HG03342 (cell line): ENCODE results near the gene DYRK3.

Experiments used
- ATAC-seq: cut with Tn5 transposase; IDR thresholded peaks from one replicate; pipeline ENCODE4 v1.9.1; 2021; ENCODE audit warnings: mild to moderate bottlenecking, moderate library complexity; ENCODE audit not compliant: unreplicated experiment

DYRK3 gene

DNA sequence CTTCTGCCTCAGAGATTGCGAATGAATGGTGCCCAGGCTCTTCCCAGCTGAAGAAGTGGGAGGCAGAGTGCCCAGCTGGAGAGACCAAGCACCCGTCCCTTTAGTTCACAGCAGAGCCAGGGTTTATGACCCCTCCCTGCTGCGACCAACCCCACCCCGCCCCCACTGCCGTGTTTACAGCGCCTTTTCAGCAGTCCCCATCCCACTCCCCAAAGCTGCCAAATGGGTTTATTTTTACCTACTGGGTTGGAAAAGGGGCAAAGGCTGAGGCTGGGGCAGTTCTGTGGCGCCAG, 23.6 kb downstream of the DYRK3 start:
- ATAC-seq: no peak

DNA sequence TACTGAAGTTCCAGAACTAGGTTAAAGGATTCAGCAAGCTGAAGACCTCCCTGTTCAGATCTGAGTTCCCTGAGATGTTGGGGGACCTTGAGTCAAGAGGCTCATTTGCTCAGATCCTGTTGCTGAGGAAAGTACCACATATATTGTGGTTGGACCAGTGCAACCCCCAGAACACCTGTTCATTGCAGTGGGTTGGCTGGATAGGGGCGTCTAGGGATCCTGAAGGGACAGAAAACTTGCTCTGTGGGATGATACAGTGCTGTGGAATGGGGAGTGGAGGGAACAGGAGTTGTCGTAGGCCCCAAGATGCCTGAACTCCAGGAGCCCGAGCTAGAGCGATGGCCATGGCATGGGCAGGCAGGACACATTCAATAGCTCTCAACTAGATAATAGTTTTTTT, 24.8 kb downstream of the DYRK3 start:
- no peak for ATAC-seq

DNA sequence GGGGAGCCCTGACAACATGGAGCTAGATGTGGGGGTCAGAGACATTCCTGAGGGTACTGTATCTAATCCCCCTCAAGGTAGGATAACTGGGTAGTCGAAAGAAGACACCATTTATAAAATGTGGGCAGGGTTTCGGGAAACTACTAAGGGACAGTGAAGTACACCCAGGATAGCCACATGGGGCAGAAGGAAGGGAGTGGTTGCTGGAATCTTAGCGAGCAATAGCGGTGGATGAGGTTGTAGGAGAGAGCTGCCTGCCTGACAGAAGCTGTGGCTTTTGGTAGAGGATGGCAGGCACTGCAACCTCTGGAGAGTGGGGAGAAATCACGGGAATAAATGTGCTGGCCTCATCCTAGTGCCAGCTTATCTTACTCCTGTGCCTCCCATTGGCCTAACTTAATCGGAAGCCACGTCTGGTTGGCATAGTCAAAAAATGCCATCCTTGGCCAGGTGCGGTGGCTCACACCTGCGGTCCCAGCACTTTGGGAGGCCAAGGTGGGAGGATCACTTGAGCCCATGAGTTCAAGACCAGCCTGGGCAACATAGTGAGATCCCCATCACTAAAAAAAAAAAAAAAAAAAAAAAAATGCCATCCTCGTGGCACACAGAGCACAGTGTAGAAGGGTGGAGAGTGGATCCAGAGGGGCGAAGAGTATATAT, 26.0 kb downstream of the DYRK3 start:
- ATAC-seq: no peak

DNA sequence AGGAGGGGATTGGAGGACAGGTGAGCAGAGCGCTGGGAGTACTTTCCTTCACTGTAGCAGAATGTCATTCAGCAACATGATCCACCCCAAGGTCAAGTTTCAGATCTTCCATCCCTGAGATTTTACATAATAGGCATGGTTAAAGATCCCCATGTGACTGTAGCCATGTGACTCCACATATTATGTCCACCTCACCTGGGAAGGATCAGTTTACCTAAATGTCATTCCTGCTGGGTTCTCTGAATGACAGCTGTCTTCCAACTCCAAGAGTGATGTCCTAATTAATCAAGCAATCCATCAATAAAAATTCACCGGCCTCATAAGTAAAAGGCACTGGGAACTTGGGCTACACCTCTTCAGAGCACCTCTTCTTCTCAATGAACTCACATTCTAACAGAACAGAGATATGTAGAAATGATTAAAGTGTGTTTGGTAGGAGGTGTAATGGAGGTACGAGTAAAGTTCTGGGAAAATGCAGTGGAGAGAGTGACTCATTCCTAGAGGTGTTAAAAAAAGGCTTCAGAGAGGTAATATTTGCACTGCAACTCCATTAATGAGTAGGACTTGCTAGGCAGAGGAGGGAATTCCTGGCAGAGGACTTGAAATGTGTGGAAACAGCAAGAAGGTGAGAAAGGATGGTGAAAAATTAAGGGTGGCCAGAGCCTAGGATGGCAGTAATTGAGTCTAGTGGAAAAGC, 27.2 kb downstream of the DYRK3 start:
- ATAC-seq: no peak

DNA sequence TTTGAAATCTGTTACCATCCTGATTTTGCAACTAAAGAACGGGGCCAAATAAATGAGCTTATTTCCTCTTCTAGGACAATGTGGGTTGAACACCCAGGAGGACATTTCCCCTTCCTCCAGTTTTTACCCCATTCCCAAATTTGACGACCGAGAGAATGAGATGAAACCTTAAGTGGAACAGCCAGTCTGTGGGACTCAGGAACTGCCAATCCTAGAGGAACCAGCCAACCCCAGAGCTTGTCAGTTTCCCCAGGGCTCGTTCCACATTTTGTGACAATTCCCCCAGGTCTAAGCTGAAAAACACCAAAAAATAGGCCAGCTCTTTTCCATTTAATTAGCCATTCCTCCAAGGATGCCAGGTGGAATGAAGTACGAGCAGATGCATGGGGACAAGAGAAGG, 28.0 kb downstream of the DYRK3 start:
- no peak for ATAC-seq

DNA sequence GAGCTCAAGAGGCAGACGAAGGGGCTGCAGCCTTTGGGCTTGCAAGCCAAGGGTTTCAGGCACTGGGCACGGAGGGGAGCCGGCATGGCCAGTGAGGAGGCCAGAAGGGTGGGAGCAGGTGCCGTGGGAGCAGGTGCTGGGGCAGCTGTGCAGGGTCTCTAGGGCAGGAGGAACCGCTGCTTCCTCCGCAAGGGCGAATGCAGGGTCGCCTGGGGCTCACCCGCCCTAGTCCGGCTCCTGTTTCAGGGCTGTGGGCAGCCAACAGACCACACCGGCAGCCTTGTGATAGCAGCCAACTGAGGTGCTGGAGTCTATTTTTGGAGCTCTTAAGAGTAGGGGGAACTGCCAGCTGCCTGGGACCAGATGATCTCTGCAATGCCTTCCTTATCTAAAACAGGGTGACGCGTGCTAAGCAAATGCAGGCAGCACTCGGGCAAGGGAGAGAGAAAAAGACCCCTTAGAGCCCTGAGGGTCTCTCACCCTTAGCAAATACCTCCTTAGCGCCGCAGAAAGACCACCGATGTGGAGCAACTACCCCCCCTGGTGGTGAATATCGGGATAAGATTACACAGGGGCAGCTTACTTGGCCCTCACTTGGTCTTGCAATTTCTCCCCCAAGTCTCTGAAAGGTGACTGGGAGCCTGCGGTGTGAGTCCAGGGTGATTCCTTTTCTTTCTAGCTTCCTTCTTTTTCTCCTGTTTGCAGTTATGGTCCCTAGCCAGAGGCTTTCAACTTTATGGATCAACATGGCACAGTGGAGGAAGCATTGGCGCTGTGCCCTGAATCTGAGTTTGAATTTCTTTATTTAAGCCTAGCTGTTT, 28.7 kb downstream of the DYRK3 start:
- no peak for ATAC-seq

DNA sequence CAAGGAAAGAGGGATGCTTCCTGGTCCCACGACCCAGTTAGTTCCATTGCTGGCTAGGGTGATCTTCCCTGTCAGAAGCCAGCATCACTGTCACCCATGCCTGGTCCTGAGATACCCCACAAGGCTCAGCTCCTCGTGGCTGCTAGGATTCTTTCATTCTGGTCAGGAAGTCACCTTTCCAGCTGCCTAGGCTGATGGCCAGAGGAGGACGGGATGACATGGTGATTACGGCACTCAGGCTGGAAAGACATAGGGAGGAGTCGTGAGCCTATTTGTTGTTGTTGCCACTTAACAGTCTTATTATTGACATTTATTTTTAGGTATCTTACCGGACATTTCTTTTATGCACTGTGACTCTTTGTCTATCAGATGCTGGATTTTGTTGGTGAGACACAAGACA, 29.4 kb downstream of the DYRK3 start:
- no peak for ATAC-seq

DNA sequence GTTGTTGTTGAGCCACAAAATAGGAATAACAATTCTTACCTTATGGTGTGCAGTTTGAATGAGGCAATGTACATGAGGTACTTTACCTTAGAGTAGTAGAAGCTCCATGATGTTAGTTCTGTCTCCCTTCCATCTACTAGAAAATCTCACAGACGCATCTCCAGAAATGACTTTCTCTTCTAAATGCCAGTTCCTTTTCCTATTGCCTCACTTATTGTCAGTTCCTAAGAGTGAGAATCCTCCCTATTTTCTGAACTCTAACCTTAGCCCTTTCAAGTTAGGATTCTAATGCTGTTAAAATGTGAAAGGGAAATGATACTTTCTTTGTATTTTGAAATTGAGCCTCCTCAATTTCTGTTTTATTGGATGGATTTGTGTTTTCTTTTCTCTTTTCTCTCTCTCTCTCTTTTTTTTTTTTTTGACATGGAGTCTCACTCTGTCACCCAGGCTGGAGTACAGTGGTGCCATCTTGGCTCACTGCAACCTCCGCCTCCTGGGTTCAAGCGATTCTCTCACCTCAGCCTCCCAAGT, 30.8 kb downstream of the DYRK3 start:
- no peak for ATAC-seq

DNA sequence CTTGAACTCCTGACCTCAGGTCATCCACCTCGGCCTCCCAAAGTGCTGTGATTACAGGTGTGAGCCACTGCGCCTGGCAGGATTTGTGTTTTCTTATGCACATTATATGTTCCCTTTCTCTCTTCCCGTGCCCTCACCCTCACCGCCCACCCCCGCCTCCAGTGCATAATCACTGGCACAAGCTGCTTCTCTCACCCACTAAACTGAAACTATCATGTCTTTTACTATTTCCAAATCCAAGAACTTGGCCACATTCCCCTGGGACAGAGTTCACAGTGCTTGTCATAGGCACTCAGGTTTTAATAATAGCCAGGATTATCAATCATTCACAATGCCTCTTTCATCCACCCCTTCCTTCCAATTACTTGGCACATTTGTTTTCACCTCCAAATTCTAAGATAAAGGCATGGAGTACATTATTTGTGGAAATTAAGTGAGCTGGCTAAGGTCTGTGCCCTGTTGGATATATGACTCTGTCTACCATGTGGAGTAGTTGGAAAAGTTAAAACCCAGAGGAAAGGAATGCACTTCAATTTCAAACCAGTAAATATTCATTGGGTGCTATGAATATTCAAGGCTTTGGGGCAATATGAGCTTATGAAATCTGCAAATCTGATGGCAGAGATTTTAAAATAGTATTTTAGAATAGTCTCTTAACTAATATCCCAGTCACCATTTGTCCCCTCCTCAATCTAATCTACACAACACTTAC, 31.8 kb downstream of the DYRK3 start:
- ATAC-seq: no peak

DNA sequence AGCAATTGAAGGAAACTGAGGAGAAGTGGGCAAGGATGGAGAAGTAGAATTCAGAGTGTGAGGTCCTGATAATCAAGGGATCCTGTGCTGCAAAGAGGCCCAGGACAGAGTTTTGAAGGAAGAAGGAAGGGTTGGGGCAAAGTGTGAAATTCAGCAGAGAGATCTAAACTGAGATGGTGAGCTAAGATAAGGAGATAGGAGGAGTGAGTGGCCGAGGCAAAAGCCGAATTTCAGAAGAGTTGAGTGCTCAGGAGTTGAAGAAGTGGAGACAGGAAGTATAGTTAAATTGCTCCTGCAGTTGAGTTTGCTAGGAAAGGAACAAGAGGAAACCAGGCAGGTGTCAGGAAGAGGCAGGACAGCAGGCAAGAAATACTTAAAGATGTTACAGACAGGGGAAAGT, 33.0 kb downstream of the DYRK3 start:
- no peak for ATAC-seq

DNA sequence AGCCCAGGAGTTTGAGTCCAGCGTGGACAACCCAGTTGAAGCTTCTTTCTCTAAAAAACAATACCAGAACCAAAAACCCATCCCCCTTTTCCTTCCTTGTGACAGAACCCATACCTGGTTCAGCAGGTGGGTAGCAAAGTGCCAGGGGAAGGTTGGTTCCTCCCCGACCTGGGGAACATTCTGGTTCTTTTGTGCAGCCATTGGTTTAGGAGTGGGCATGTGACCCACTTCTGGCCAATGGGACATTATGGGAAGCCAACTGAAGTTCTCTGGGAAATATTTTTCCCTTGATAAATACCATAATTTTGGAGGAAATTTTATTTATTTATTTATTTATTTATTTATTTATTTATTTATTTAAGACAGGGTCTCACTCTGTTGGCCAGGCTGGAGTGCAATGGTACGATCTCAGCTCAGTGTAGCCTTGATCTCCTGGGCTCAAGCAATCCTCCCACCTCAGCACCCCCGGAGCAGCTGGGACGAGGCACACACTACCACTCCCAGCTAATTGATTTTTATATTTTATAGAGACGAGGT, 33.6 kb downstream of the DYRK3 start:
- no peak for ATAC-seq

DNA sequence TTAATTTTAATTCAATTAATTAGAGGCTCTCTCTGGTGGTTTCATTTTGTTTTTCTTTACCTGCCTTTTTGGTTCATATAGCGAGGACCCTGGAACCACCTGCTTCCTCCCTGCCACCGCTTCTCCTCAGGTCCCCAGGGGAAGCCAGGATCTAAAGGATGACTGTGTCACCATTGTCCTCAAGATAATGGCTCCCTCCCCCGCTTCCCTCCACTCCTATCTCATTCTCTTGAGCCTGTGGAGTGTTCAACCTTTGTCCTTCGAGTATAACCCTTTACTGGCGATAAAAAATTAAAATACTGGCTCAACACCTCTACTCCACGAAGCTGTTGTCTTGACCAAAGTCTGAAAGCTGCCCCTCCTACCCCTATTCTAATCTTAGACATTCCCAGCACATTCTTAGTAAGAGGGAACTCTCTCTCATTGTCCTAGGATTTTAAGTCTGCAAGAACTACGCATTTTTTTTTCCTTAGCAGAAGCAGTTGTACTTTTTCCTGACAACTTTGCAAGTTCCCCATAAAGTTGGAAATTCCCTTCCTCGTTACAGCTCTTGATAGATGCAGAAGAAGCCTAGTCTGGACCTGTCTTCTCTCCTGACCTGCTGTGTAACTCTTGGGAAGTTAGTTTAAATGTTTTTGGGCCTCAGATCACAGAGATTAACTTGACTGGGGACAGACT, 36.8 kb downstream of the DYRK3 start:
- ATAC-seq: no peak

DNA sequence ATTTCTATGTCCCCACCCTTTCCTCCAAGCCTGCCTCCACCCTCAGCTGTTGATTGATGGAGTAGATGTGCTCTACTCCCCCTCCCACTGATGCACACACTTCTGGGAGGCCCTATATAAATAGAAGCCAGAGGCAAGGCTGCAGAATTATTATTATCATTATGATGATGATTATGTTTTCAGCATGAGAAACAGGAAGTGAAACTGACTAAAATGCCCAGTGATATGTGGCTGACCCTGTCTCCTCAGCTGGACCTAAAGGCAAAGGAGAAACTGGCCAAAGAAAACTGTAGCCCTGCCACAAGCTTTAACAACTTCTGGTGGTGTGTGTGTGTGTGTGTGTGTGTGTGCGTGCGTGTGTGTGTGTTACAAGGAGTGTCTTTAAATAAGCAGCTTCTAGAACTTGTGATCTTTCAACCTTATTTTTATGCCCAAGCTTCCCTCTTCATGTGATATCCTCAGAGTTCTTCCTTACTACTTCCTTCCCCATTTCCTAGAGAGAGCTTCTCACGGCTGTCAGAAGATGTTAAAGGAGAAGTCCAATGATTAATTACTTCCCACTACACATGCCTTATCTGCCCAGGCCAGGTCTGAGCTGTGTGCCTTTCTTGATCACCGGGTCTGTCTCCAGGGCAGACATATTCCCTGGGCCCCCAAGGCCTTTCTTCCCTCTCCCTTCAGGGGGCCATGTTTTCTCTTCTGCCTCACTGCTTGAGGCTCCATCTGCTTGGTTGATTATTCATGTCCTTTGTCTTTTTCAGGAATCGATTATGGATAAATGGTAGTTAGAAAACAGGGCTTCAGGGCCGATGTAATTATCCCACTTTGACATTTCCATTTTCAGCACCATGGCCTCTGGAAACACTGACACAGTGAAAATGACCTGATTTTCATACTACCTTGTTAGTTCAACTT, 37.8 kb downstream of the DYRK3 start:
- ATAC-seq: no peak

DNA sequence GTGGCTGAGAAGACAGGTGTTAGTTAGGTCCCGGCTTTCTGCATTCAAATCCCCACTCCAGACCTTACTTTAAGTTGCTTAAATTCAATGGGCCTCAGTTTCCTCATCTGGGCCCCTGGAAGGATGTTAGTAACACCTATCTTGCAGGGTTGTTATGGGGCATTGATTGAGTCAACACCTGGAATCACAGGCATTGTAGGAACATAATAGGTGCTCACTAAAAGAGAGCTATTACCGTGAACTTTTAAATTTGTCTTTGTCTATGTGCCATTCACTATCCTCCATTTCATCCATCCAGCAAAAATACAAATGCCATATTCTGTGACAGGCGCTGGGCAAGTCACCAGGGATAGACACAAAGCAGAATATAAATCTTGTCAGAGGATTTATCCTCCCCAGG, 38.9 kb downstream of the DYRK3 start:
- no peak for ATAC-seq

DNA sequence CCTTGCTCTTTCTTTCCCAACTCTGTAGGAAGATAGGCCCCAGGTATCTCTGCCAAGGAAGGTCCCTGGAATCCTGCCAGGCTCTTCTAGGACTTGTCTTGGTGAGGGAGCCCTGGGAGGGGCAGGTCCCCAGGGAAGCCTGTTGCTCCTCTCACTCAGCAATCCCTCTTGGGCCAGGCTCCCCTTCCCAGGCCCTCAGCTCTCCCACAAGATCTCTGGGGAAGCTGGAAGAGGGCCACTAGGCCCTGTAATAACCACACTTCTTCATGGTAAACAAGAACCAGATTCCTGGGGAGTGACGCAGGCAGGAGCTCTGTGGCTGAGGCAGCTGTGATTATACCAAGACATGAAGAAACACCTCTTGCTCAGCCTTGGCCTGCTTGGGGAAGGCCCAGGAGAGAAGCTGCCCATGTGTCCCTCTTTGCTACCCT, 39.4 kb downstream of the DYRK3 start:
- no peak for ATAC-seq

DNA sequence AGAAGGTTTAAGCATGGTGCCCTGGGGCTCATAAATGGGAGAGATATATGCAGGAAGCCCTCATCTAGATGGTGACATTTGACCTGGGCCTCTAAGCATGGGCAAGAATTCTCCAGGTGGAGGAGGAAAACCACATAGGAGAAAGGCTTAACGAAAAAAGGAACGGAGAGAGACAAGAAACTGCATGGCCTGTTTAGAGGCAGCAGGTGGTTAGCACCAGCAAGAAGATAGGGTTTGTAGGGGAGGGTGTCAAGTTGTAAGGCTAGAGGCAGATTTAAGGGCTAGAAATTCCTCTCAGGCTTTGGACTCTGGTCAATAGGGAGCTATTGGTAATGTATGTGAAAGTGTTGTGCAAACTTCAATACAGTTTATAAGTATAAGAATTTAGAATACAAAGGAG, 41.2 kb downstream of the DYRK3 start:
- ATAC-seq: no peak

DNA sequence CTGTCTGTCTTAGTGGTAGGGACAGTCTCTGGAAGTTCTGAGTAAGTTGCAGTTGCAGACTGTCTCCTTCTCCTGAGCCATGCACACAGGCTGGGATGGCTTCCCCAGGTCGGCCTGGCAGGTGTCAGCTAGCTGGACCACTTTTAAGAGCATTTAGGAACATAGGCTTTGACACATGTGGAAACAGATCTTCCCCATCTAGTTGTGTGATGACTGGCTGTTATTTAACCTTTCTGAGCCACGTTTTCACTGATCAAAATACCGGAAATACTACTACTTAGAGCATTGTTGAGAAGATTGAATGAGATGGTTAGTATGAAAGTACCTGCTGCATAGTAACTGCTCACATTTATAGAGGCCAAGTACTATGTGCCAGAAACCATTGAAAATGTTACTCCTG, 43.2 kb downstream of the DYRK3 start:
- no peak for ATAC-seq

DNA sequence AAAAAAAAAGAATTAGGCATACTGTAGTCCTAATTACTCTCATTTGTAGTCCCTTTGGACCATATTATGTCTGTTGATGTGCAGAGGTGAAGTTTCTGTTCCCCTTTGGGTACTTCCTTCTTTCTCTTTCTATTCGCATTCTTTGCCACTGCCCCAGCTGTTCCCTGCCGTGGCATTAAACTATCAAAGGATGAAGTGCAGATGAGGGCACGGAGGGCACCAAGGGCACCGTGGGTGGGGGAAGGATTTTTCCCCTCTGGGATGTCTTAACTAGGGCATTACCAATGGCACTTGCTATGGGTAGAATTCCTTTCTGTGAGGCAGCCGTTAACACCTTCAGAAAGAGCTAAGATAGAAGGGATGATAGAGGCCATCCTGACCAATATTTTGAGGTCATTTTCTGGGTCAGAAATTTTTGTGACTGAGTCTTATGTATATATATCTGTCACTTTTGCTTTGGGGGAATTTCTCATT, 44.4 kb downstream of the DYRK3 start:
- ATAC-seq: peak; percentile 87

DNA sequence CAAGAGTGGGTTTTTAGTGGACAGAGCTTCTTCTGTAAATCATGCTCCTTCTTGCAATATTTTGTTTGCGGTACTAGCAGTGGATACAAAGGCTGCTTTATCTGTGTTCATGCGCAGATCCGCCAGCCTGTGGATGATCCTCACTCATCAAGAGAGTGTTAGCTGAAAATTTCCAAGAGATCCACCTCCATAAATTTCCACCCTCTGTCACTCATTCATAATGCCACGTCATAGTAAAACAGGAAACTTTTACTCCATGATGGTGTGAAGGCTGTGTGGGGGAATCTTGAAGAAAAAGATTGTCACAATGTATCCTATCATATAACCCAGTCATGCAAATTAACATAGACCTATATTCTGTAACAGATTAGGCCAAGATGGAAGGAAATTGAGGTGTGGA, 44.9 kb downstream of the DYRK3 start:
- no peak for ATAC-seq
